Measurements from ENCODE around the gene PDPR.
"Not testable (repeated sequence)": the region's sequence is repeated elsewhere in the genome, so short reads cannot be mapped to it uniquely, and the experiment has no call there.

- not testable (repeated sequence) for TF ChIP-seq CTCF (conservative IDR thresholded peaks at IDR 0.05); ZFX (IDR thresholded peaks at IDR 0.05)
These were observed 23.0 kb upstream of the PDPR start for GRCh38 chr16:70091104-70091503.
